ENCODE measurements around the gene FAM107B.

FAM107B gene

GRCh38 chr10:14478201-14478600 is 296.5 kb downstream of the FAM107B start:
- no peak for DNase-seq

GRCh38 chr10:14477408-14477710 is 297.3 kb downstream of the FAM107B start:
- DNase-seq: no peak

- no peak for DNase-seq
Observed at GRCh38 chr10:14476641-14477407, 297.9 kb downstream of the FAM107B start.

- no peak for DNase-seq
Observed at GRCh38 chr10:14476006-14476405, 298.7 kb downstream of the FAM107B start.

GRCh38 chr10:14474656-14475055 is 300.0 kb downstream of the FAM107B start:
- no peak for DNase-seq

- DNase-seq: no peak
Observed at GRCh38 chr10:14470920-14471319, 303.8 kb downstream of the FAM107B start.

GRCh38 chr10:14468726-14469125 is 306.0 kb downstream of the FAM107B start:
- DNase-seq: no peak

Data from activated CD4-positive, CD25-positive, alpha-beta regulatory T cell (primary cell).